ENCODE data around the gene PALM. TPM values are rescaled to one million over a fixed set of nuclear protein-coding genes. Genes with fewer than 3 reads are reported as not detected.
A peak's percentile ranks its signal among the peaks of the same experiment; 100 is the strongest.

PALM gene
- total and polyA plus RNA-seq, 9 of the 15 experiments (the other 6 are each of a cell fraction or from before 2014, with no cell fraction given) = 0.04 to 6.6 (median 1.7) TPM

- TF ChIP-seq MYBL2 (IDR thresholded peaks at IDR 0.05; ENCODE audit: low read depth) (no peak), MYBL2 (CRISPR knock-in tag; IDR thresholded peaks at IDR 0.05; ENCODE audit: borderline replicate concordance) (no peak), ETS2 (tag; IDR thresholded peaks at IDR 0.05; ENCODE audit: borderline replicate concordance, poor library complexity, severe bottlenecking) (no peak), ZNF592 (IDR thresholded peaks at IDR 0.05) (no peak), NCOA1 (IDR thresholded peaks at IDR 0.05; ENCODE audit: low read depth) (no peak), ARID2 (IDR thresholded peaks at IDR 0.05) (peak; percentile 76), HCFC1 (IDR thresholded peaks at IDR 0.05; ENCODE audit: low read depth, low read length) (0 out of 2 replicates have a peak, but pooled peaks have one; percentile 14), IRF2 (CRISPR knock-in tag; IDR thresholded peaks at IDR 0.05) (no peak), SAFB2 (IDR thresholded peaks at IDR 0.05; ENCODE audit: borderline replicate concordance, low read depth, low read length, severe bottlenecking) (no peak), ZNF75A (CRISPR knock-in tag; IDR thresholded peaks at IDR 0.05) (no peak), ATF7 (IDR thresholded peaks at IDR 0.05) (0 out of 2 replicates have a peak, but pooled peaks have one; percentile 15), RB1 (IDR thresholded peaks at IDR 0.05; ENCODE audit: low read depth) (peak; percentile 54; the same call in 1 of the 2 replicates), ZNF780A (CRISPR knock-in tag; IDR thresholded peaks at IDR 0.05) (no peak), TSC22D4 (tag; IDR thresholded peaks at IDR 0.05) (no peak), KLF16 (IDR thresholded peaks at IDR 0.05) (0 out of 2 replicates have a peak, but pooled peaks have one; percentile 39), BHLHE40 (IDR thresholded peaks at IDR 0.05; ENCODE audit: low read length) (no peak), SMC3 (conservative IDR thresholded peaks at IDR 0.05; ENCODE audit: insufficient read depth, low read depth, low read length) (peak; percentile 97), ZFX (CRISPR knock-in tag; IDR thresholded peaks at IDR 0.05) (peak; percentile 23; the same call in 1 of the 2 replicates), PHF21A (IDR thresholded peaks at IDR 0.05; ENCODE audit: borderline replicate concordance, low read depth) (no peak), ZBTB8A (IDR thresholded peaks at IDR 0.05; ENCODE audit: partially characterized antibody) (no peak), CSDE1 (IDR thresholded peaks at IDR 0.05) (no peak), MCM5 (IDR thresholded peaks at IDR 0.05; ENCODE audit: low read depth) (no peak)
- TF ChIP-seq, protein P1, sequence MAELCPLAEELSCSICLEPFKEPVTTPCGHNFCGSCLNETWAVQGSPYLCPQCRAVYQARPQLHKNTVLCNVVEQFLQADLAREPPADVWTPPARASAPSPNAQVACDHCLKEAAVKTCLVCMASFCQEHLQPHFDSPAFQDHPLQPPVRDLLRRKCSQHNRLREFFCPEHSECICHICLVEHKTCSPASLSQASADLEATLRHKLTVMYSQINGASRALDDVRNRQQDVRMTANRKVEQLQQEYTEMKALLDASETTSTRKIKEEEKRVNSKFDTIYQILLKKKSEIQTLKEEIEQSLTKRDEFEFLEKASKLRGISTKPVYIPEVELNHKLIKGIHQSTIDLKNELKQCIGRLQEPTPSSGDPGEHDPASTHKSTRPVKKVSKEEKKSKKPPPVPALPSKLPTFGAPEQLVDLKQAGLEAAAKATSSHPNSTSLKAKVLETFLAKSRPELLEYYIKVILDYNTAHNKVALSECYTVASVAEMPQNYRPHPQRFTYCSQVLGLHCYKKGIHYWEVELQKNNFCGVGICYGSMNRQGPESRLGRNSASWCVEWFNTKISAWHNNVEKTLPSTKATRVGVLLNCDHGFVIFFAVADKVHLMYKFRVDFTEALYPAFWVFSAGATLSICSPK (IDR thresholded peaks at IDR 0.05; ENCODE audit: borderline replicate concordance) = no peak
- TF ChIP-seq, protein P2, sequence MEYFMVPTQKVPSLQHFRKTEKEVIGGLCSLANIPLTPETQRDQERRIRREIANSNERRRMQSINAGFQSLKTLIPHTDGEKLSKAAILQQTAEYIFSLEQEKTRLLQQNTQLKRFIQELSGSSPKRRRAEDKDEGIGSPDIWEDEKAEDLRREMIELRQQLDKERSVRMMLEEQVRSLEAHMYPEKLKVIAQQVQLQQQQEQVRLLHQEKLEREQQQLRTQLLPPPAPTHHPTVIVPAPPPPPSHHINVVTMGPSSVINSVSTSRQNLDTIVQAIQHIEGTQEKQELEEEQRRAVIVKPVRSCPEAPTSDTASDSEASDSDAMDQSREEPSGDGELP (CRISPR knock-in tag; IDR thresholded peaks at IDR 0.05; ENCODE audit: borderline replicate concordance) = peak; percentile 45; the same call in 1 of the 2 replicates
These were observed 43.8 kb upstream of the PALM start (continued) for GRCh38 chr19:664913-665443.

Measured in K562 (cell line).